Raji (cell line): ENCODE results near the gene TMEM140.

Experiments used
- POLR2A ChIP-seq: IDR thresholded peaks from 2 replicates; pipeline ENCODE4 v1.6.1; 2011; ENCODE audit warnings: low read depth, low read length, control low read depth; ENCODE audit not compliant: insufficient read depth

The TMEM140 gene

GRCh38 chr7:135195968-135196629, 48.2 kb downstream of the TMEM140 start:
- TF ChIP-seq POLR2A, result no peak

GRCh38 chr7:135197343-135197742, 49.5 kb downstream of the TMEM140 start:
- no peak for TF ChIP-seq POLR2A

GRCh38 chr7:135197906-135198655, 50.2 kb downstream of the TMEM140 start:
- no peak for TF ChIP-seq POLR2A

- no peak for TF ChIP-seq POLR2A
Observed at GRCh38 chr7:135199439-135199838, 51.6 kb downstream of the TMEM140 start.

- no peak for TF ChIP-seq POLR2A
Observed at GRCh38 chr7:135200821-135201331, 53.0 kb downstream of the TMEM140 start.

GRCh38 chr7:135201350-135201749, 53.5 kb downstream of the TMEM140 start:
- TF ChIP-seq POLR2A, result no peak

- no peak for TF ChIP-seq POLR2A
Observed at GRCh38 chr7:135204341-135204749, 56.5 kb downstream of the TMEM140 start.

GRCh38 chr7:135204876-135205275, 57.0 kb downstream of the TMEM140 start:
- TF ChIP-seq POLR2A, result no peak

- no peak for TF ChIP-seq POLR2A
Observed at GRCh38 chr7:135205850-135206249, 58.0 kb downstream of the TMEM140 start.

- no peak for TF ChIP-seq POLR2A
Observed at GRCh38 chr7:135206941-135207391, 59.1 kb downstream of the TMEM140 start.

GRCh38 chr7:135207406-135208101, 59.7 kb downstream of the TMEM140 start:
- TF ChIP-seq POLR2A, result no peak

GRCh38 chr7:135208102-135208793, 60.4 kb downstream of the TMEM140 start:
- no peak for TF ChIP-seq POLR2A

- TF ChIP-seq POLR2A, result no peak
Observed at GRCh38 chr7:135209225-135209834, 61.5 kb downstream of the TMEM140 start.

GRCh38 chr7:135210888-135211178, 63.0 kb downstream of the TMEM140 start:
- no peak for TF ChIP-seq POLR2A

- peak; percentile 90 for TF ChIP-seq POLR2A
Observed at GRCh38 chr7:135211179-135211945, 63.5 kb downstream of the TMEM140 start, which contains the start of gene WDR91. Gene WDR91, minus strand, starts transcription at chr7:135211526. Its CDS starts 24 bp downstream, at chr7:135211502.

- no peak for TF ChIP-seq POLR2A
Observed at GRCh38 chr7:135213831-135214230, 66.0 kb downstream of the TMEM140 start.
